Measurements from ENCODE around the gene PRPF4. TPM values are rescaled to one million over a fixed set of nuclear protein-coding genes. Genes with fewer than 3 reads are reported as not detected.
"Not testable (repeated sequence)": the region's sequence is repeated elsewhere in the genome, so short reads cannot be mapped to it uniquely, and the experiment has no call there.

The PRPF4 gene
- total RNA-seq, 2 experiments from 2014 or later, result 47.6 to 48.7 TPM

DNA sequence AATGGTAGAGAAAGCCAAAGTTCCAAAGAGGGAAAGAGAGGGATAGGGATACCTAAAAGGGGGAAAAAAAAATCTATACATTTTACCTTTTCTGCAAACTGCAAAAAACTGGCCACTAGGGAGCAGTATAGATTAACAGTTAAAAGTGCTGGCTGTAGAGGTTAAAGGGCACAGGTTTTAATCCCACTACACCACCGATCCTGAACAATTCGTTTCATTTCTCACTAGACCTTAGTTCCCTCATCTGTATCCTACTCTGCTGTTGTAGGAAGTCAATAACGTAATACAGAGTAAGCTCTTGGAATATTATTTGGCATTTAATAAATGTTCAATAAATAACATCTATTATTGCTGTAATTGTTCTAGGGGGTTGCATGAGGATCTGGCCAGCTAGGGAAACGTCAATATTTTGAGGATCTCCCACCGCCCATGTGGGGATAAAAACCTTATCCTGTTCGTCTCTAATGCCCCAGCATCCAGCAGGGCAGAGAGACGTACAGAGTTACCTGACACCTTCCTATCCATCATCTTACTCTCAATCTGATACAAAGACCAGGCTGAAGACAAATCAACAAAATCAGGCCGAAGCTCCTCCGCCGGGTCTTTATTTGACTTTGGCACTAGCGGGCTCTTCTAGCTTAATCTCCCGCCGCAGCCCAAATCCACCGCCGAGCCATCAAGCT lies 843 bp upstream of the PRPF4 start:
- no peak overlapping the region for H3K4me3 Mint-ChIP-seq
- POLR2A ChIA-PET, result interaction anchor here (0.7 to 2.4 kb wide), 9 partner anchors 54 to 402 kb away, joined by 3 to 37 read pairs (median 5); partner anchors contain the start of genes BSPRY, C9orf43, FKBP15 and HDHD3
- peaks cover 34% of the 10 kb centered on the region for H3K4me1 Mint-ChIP-seq (ENCODE audit: low read depth)
- intact Hi-C loops (cut with micrococcal nuclease), result loop anchor here (1.0 to 10.0 kb wide), 11 partner anchors 53 to 384 kb away; partner anchors contain the start of genes ALAD, C9orf43, FKBP15 and POLE3
- DNase-seq, result no peak
- H3K9me3 Mint-ChIP-seq, result no peaks in the 10 kb centered on the region
- peaks cover 38% of the 10 kb centered on the region for H3K36me3 Mint-ChIP-seq
- H3K27ac Mint-ChIP-seq, result no peak overlapping the region
- CTCF ChIA-PET, result interaction anchor here (0.7 to 4.9 kb wide), 37 partner anchors 10 to 407 kb away, joined by 3 to 46 read pairs (median 5); partner anchors contain the start of genes ALAD, C9orf43, FKBP15 and HDHD3
- no peaks in the 10 kb centered on the region for H3K27me3 Mint-ChIP-seq

DNA sequence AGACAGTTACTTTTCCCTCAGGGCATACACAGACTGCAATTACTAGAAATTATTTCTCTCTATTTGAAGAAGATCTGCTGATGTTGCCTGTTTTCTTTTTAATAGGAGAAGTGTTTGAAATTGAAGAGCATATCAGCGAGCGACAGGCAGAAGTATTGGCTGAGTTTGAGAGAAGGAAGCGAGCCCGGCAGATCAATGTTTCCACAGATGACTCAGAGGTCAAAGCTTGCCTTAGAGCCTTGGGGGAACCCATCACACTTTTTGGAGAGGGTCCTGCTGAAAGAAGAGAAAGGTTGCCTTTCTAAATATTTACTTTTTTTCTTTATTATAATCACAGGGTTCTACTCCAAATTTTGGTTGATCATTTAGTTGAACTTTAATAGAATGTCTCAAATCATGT lies 3.4 kb downstream of the PRPF4 start:
- no peak for DNase-seq
- Mint-ChIP-seq H3K4me3 (no peak overlapping the region), H3K27ac (peak overlapping the region; percentile 38), H3K9me3 (no peaks in the 10 kb centered on the region), H3K27me3 (no peaks in the 10 kb centered on the region), H3K4me1 (ENCODE audit: low read depth) (peaks cover 32% of the 10 kb centered on the region), H3K36me3 (peaks cover 51% of the 10 kb centered on the region)
- ChIA-PET POLR2A (no interaction called here), CTCF (no interaction called here)
- intact Hi-C loops (cut with micrococcal nuclease), result loop anchor here (10.0 kb wide), 1 partner anchor 236 kb away; no protein-coding TSS in a partner anchor

DNA sequence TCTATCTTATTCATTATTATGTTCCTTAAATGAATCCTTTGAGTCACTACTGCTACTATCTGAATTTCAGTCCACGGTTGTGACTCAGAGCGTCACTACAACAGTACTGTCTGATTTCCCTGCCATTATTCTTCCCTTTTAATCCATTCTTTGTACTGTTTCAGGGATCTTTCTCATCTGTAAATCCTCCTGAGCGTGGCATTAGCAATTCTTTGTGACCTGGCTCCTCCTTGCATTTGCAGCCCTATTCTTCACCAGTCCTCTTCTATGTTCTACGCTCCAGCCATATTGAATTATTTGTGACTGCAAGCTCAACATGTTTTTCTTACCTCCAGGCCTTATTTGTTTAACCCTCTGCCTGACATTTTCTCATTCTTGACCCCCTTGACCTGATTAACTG lies 5.9 kb downstream of the PRPF4 start:
- no peaks in the 10 kb centered on the region for H3K9me3 Mint-ChIP-seq
- ChIA-PET POLR2A (no interaction called here), CTCF (interaction anchor here (0.8 kb wide), 1 partner anchor 374 kb away, joined by 3 read pairs; no protein-coding TSS in a partner anchor)
- no peaks in the 10 kb centered on the region for H3K27me3 Mint-ChIP-seq
- H3K4me1 Mint-ChIP-seq (ENCODE audit: low read depth), result peaks cover 26% of the 10 kb centered on the region
- H3K4me3 Mint-ChIP-seq, result no peak overlapping the region
- H3K27ac Mint-ChIP-seq, result no peak overlapping the region
- no peak for DNase-seq
- peaks cover 64% of the 10 kb centered on the region for H3K36me3 Mint-ChIP-seq
- intact Hi-C loops (cut with micrococcal nuclease), result no loop called here

DNA sequence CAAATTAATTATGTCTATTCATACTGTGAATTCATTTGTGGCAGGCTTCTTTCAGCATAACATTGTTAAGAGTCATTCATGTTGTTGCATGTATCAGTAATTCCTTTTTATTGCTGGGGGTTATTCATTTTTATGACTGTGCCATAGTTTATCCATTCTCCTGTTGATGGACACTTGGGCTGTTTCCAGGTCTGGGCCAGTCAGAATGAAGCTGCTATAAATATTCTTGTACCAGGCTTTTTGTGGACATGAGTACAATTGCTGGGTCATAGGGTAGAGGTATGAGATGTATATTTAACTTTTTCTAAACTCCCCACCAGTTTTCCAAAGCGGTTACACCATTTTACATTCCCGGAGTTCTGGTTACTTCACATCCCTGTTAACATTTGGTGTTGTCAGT lies 13.6 kb downstream of the PRPF4 start:
- DNase-seq, result no peak
- no peak overlapping the region for H3K4me3 Mint-ChIP-seq
- POLR2A ChIA-PET, result no interaction called here
- H3K36me3 Mint-ChIP-seq, result peaks cover 63% of the 10 kb centered on the region
- H3K9me3 Mint-ChIP-seq, result no peaks in the 10 kb centered on the region
- intact Hi-C loops (cut with micrococcal nuclease), result no loop called here
- no peaks in the 10 kb centered on the region for H3K4me1 Mint-ChIP-seq (ENCODE audit: low read depth)
- CTCF ChIA-PET, result no interaction called here
- no peaks in the 10 kb centered on the region for H3K27me3 Mint-ChIP-seq
- H3K27ac Mint-ChIP-seq, result no peak overlapping the region

DNA sequence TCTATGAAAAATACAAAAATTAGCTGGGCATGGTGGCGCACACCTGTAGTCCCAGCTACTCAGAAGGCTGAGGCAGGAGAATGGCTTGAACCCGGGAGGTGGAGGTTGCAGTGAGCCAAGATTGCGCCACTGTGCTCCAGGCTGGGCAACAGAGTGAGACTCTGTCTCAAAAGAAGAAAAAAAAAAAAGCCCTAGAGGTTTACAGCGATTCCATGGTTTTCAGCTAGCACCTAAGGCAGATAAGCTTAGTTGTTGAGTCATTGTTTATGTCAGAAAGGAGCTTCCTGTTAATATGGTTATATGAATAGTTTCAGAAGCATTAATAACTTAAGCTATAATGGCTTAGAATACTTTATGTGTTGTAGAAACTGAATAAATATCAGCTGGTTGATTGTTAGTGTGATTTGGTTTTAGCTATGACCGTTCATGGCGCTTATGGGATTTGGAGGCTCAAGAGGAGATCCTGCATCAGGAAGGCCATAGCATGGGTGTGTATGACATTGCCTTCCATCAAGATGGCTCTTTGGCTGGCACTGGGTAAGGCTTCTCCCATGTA lies 14.7 kb downstream of the PRPF4 start:
- no peak for DNase-seq
- POLR2A ChIA-PET, result no interaction called here
- peaks cover 53% of the 10 kb centered on the region for H3K36me3 Mint-ChIP-seq
- H3K27me3 Mint-ChIP-seq, result no peaks in the 10 kb centered on the region
- no peaks in the 10 kb centered on the region for H3K9me3 Mint-ChIP-seq
- H3K4me1 Mint-ChIP-seq (ENCODE audit: low read depth), result no peaks in the 10 kb centered on the region
- H3K27ac Mint-ChIP-seq, result peak overlapping the region; percentile 4
- intact Hi-C loops (cut with micrococcal nuclease), result no loop called here
- CTCF ChIA-PET, result interaction anchor here (1.1 to 1.4 kb wide), 2 partner anchors 15 to 17 kb away, joined by 3 to 4 read pairs; partner anchors contain the start of genes CDC26 and PRPF4
- no peak overlapping the region for H3K4me3 Mint-ChIP-seq

DNA sequence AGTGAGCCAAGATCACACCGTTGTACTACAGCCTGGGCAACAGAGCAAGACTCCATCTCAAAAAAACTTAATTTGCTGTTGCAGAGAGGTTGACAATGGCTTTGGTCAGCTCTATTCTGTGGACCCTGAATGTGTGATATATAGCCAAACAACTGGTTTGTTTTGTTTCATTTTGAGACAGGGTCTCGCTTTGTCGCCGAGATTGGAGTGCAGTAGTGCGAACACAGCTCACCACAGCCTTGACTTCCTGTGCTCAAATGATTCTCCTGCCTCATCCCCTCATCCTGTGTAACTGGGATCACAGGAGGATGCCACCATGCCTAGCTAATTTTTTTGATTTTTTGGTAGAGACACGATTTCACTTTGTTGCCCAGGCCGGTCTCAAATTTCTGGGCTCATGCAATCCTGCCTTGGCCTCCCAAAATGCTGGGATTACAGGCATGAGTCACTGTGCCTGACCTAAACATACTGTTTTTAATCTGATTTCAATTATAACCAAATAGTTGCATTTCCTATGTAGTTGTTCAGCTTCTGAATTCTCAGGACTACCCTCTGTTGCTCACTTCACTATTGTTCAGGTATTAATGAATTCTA lies 17.9 kb downstream of the PRPF4 start:
- Mint-ChIP-seq H3K4me3 (no peak overlapping the region), H3K4me1 (ENCODE audit: low read depth) (no peaks in the 10 kb centered on the region), H3K36me3 (peaks cover 35% of the 10 kb centered on the region), H3K9me3 (no peaks in the 10 kb centered on the region), H3K27ac (no peak overlapping the region), H3K27me3 (no peaks in the 10 kb centered on the region)
- DNase-seq, result no peak
- intact Hi-C loops (cut with micrococcal nuclease), result no loop called here
- CTCF ChIA-PET, result interaction anchor here (0.5 kb wide), 1 partner anchor 19 kb away, joined by 3 read pairs; no protein-coding TSS in a partner anchor
- POLR2A ChIA-PET, result no interaction called here

GRCh38 chr9:113296247-113296646 lies 20.8 kb downstream of the PRPF4 start:
- H3K4me1 Mint-ChIP-seq (ENCODE audit: low read depth); H3K27ac Mint-ChIP-seq; H3K4me3 Mint-ChIP-seq; CTCF ChIA-PET; POLR2A ChIA-PET; H3K27me3 Mint-ChIP-seq; intact Hi-C loops (cut with micrococcal nuclease); H3K9me3 Mint-ChIP-seq; DNase-seq: not testable (repeated sequence)
- H3K36me3 Mint-ChIP-seq, result peaks cover 15% of the 10 kb centered on the region

- ChIA-PET CTCF (interaction anchor here (1.2 kb wide), 1 partner anchor 13 kb away, joined by 4 read pairs; no protein-coding TSS in a partner anchor), POLR2A (no interaction called here)
- Mint-ChIP-seq H3K4me1 (ENCODE audit: low read depth) (no peaks in the 10 kb centered on the region), H3K27me3 (no peaks in the 10 kb centered on the region), H3K9me3 (no peaks in the 10 kb centered on the region), H3K27ac (no peak overlapping the region), H3K36me3 (peaks cover 9% of the 10 kb centered on the region), H3K4me3 (no peak overlapping the region)
- intact Hi-C loops (cut with micrococcal nuclease), result no loop called here
- no peak for DNase-seq
These were observed 21.5 kb downstream of the PRPF4 start for GRCh38 chr9:113296796-113297558.

DNA sequence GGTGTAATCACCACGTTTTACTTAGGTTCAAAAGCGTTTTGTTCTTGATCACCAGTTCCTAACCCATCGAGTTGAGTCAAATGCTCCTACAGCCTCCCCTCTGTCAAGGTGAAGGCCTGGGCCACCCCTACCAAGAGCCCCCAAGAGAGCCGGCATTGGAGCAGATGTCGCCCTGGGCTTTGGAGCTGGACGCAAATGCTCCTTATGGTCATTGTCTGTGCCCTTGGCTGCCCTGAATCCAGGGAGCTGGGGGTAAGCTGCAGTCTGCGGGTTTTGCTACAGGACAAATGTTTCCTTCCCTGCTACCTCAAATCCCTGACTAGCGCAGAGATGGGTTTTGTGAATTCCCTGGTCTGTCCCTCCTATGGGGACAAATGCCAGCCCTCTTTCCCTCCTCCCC lies 22.9 kb downstream of the PRPF4 start:
- H3K9me3 Mint-ChIP-seq, result no peaks in the 10 kb centered on the region
- POLR2A ChIA-PET, result no interaction called here
- no peak for DNase-seq
- H3K36me3 Mint-ChIP-seq, result peaks cover under 1% of the 10 kb centered on the region
- intact Hi-C loops (cut with micrococcal nuclease), result no loop called here
- no peak overlapping the region for H3K4me3 Mint-ChIP-seq
- no peaks in the 10 kb centered on the region for H3K27me3 Mint-ChIP-seq
- H3K27ac Mint-ChIP-seq, result no peak overlapping the region
- CTCF ChIA-PET, result interaction anchor here (1.4 kb wide), 1 partner anchor 10 kb away, joined by 4 read pairs; no protein-coding TSS in a partner anchor
- no peaks in the 10 kb centered on the region for H3K4me1 Mint-ChIP-seq (ENCODE audit: low read depth)

- Mint-ChIP-seq H3K4me3 (no peak overlapping the region), H3K27me3 (no peaks in the 10 kb centered on the region), H3K27ac (no peak overlapping the region), H3K9me3 (no peaks in the 10 kb centered on the region), H3K36me3 (no peaks in the 10 kb centered on the region), H3K4me1 (ENCODE audit: low read depth) (no peaks in the 10 kb centered on the region)
- CTCF ChIA-PET, result interaction anchor here (1.4 kb wide), 1 partner anchor 9 kb away, joined by 4 read pairs; no protein-coding TSS in a partner anchor
- DNase-seq, result no peak
- intact Hi-C loops (cut with micrococcal nuclease), result no loop called here
- POLR2A ChIA-PET, result no interaction called here
These were observed 23.7 kb downstream of the PRPF4 start for GRCh38 chr9:113298924-113299770.

DNA sequence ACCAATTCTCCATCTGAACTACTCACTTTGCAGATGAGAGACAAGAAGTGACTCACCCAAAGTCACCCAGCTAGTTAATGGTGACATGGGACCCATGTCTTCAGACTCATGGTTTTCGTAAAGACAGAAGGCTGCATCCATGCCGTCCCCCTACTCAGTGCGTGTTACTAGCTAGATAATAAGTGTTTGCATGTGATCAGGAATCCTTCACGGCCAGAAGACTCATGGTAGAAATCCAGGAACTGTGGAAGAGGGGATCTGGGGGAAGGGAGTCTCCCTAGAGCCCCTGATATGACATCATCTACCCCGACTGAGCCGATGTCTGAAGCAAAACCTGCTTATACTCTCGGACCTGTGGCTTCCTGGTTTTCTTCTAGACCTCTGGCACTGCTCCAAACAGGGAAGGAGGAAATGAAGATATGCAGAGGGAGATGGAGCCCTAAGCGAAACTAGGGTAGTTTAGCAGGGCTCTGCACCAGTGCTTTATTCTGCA lies 24.4 kb downstream of the PRPF4 start:
- Mint-ChIP-seq H3K27me3 (no peaks in the 10 kb centered on the region), H3K4me3 (no peak overlapping the region), H3K36me3 (no peaks in the 10 kb centered on the region), H3K27ac (no peak overlapping the region), H3K4me1 (ENCODE audit: low read depth) (no peaks in the 10 kb centered on the region), H3K9me3 (no peaks in the 10 kb centered on the region)
- ChIA-PET POLR2A (no interaction called here), CTCF (no interaction called here)
- DNase-seq, result no peak
- intact Hi-C loops (cut with micrococcal nuclease), result loop anchor here (10.0 kb wide), 1 partner anchor 355 kb away; no protein-coding TSS in a partner anchor

Measured in activated CD4-positive, alpha-beta memory T cell treated with anti-CD3 and anti-CD28 coated beads for 36 hours (primary cell).